MCF 10A (cell line): ENCODE measurements around the gene MPP2. TPM values are rescaled to one million over a fixed set of nuclear protein-coding genes. Genes with fewer than 3 reads are reported as not detected.

ENCODE experiments used
- BruUV-seq: library from RNA; stranded (reverse); fragments of 400-500 nt; replicated peaks from 2 replicates; lab custom pipeline; 2021; lab: Mats Ljungman, UMichigan
- CTCF ChIA-PET: fragments of 300-600 bp; sonication (Branson Sonifier 250); formaldehyde crosslinking; extraction: SDS; loops from one replicate; lab custom pipeline; 2021; ENCODE audit warnings: antibody characterized with exemption, inconsistent platforms; lab: Yijun Ruan, JAX
- POLR2A ChIA-PET: fragments of 300-600, 350-650 bp; sonication (Branson Sonifier 250); formaldehyde crosslinking; extraction: SDS; loops from one replicate; lab custom pipeline; 2020; ENCODE audit warnings: antibody characterized with exemption, inconsistent platforms; lab: Yijun Ruan, JAX
- DNase-seq: peaks from one replicate; pipeline ENCODE4 v3.0.0-alpha.2; 2018; ENCODE audit not compliant: unreplicated experiment
- H3K27ac Mint-ChIP-seq: one replicate; pipeline ENCODE4 v1.8.0; 2022; ENCODE audit warnings: mild to moderate bottlenecking, low read depth, mixed read lengths; ENCODE audit not compliant: unreplicated experiment
- H3K27me3 Mint-ChIP-seq: one replicate; pipeline ENCODE4 v1.8.0; 2022; ENCODE audit warnings: mixed read lengths; ENCODE audit not compliant: insufficient read depth, unreplicated experiment
- H3K36me3 Mint-ChIP-seq: one replicate; pipeline ENCODE4 v1.8.0; 2022; ENCODE audit warnings: mild to moderate bottlenecking, moderate library complexity, mixed read lengths; ENCODE audit not compliant: insufficient read depth, unreplicated experiment
- H3K4me1 Mint-ChIP-seq: one replicate; pipeline ENCODE4 v1.8.0; 2022; ENCODE audit warnings: mixed read lengths; ENCODE audit not compliant: insufficient read depth, unreplicated experiment
- H3K4me3 Mint-ChIP-seq: one replicate; pipeline ENCODE4 v1.8.0; 2022; ENCODE audit warnings: mild to moderate bottlenecking, moderate library complexity, mixed read lengths; ENCODE audit not compliant: unreplicated experiment
- H3K9me3 Mint-ChIP-seq: one replicate; pipeline ENCODE4 v1.8.0; 2022; ENCODE audit warnings: mixed read lengths; ENCODE audit not compliant: unreplicated experiment
- CTCF ChIP-seq: fragments of 200-600 bp; IDR thresholded peaks from one replicate; pipeline ENCODE4 v1.8.0; 2022; ENCODE audit warnings: antibody characterized with exemption, mild to moderate bottlenecking; ENCODE audit not compliant: unreplicated experiment
- intact Hi-C: fragments of 100-400 bp; cut with micrococcal nuclease; formaldehyde crosslinking; loops from 2 replicates; pipeline ENCODE4 v1.14.1; 2022
- total RNA-seq: library from RNA; stranded (reverse); gene quantifications from 2 replicates; pipeline ENCODE4 v1.2.3, GENCODE V29; 2022

Gene MPP2
- total RNA-seq, 1 experiment from 2014 or later = not detected

DNA sequence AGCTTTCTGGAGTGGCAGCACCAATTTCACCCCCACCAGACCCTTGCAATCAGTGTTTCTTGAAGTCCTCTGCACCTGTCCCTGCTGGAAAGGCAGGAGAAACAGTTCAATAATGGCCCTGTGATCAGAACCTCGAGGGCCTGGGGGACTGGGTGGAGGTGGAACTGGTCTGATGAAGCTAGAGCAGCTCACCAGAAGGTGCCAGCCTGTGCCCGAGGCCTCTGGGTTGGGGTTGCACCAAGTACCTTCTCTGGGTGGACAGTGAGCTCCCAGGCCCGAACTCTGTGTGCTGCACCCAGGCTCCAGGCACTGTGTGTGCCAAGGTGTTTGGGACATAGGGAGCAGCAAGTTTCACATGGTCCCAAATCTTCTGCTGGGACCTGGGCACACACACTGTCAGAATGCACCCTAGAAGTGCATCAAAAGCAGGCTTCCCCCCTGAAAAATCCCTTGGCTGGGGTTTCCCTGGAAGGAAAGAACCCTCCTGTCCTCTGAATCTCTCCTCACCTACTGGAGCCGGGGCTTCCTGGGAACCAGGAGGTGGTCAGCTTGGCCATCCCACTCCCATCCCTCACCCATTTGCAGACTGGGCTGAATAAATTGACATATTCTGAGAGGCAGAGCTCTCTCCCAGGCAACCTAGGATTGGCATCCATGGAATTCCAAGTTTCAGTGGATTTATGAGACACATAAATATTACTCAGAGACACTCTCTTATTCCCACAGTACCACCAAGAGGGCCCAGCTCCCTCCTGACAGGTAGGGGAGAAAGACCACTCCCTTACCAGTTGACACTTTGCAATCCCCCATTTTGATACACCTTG lies 43.0 kb downstream of the MPP2 start:
- no TSS peak for BruUV-seq
- Mint-ChIP-seq H3K36me3 (peaks cover 6% of the 10 kb centered on the region), H3K9me3 (no peaks in the 10 kb centered on the region), H3K4me3 (no peak overlapping the region), H3K4me1 (no peaks in the 10 kb centered on the region), H3K27me3 (peaks cover 42% of the 10 kb centered on the region), H3K27ac (no peak overlapping the region)
- ChIA-PET CTCF (interaction anchor here (0.6 to 2.3 kb wide), 4 partner anchors 15 to 1919 kb away, joined by 3 to 20 read pairs (median 3); no protein-coding TSS in a partner anchor), POLR2A (interaction anchor here (0.6 kb wide), 2 partner anchors 201 to 730 kb away, joined by 3 read pairs; no protein-coding TSS in a partner anchor)
- intact Hi-C loops = no loop called here
- TF ChIP-seq CTCF = no peak
- DNase-seq = no peak

GRCh38 chr17:43861960-43862359 lies 45.4 kb downstream of the MPP2 start:
- no TSS peak for BruUV-seq
- POLR2A ChIA-PET = no interaction called here
- Mint-ChIP-seq H3K36me3 (peaks cover 6% of the 10 kb centered on the region), H3K4me3 (no peak overlapping the region), H3K4me1 (no peaks in the 10 kb centered on the region), H3K9me3 (no peaks in the 10 kb centered on the region), H3K27me3 (peaks cover 35% of the 10 kb centered on the region), H3K27ac (no peak overlapping the region)
- DNase-seq = no peak
- CTCF ChIA-PET = interaction anchor here (0.7 to 2.1 kb wide), 2 partner anchors 13 to 16 kb away, joined by 3 to 10 read pairs; partner anchors contain the start of gene CD300LG
- intact Hi-C loops = no loop called here
- TF ChIP-seq CTCF = no peak

- H3K4me3 Mint-ChIP-seq = no peak overlapping the region
- intact Hi-C loops = no loop called here
- no peak for TF ChIP-seq CTCF
- no peaks in the 10 kb centered on the region for H3K9me3 Mint-ChIP-seq
- CTCF ChIA-PET = interaction anchor here (0.6 to 2.1 kb wide), 5 partner anchors 15 to 95 kb away, joined by 3 to 10 read pairs (median 5); partner anchors contain the start of gene CD300LG
- H3K4me1 Mint-ChIP-seq = no peaks in the 10 kb centered on the region
- BruUV-seq = no TSS peak
- no peak overlapping the region for H3K27ac Mint-ChIP-seq
- peaks cover 6% of the 10 kb centered on the region for H3K36me3 Mint-ChIP-seq
- H3K27me3 Mint-ChIP-seq = peaks cover 26% of the 10 kb centered on the region
- POLR2A ChIA-PET = interaction anchor here (0.7 kb wide), 1 partner anchor 39 kb away, joined by 3 read pairs; no protein-coding TSS in a partner anchor
- no peak for DNase-seq
Measured at GRCh38 chr17:43860927-43861622, 46.3 kb downstream of the MPP2 start.
